ENCODE results near the gene DHX32.

GRCh38 chr10:125865120-125865519, 16.0 kb downstream of the DHX32 start:
- TF ChIP-seq CTCF (conservative IDR thresholded peaks at IDR 0.05; ENCODE audit: low read depth, low read length) (no peak), EZH2 (IDR thresholded peaks at IDR 0.05; ENCODE audit: borderline replicate concordance, low read depth, low read length, poor library complexity, severe bottlenecking) (no peak)
